ENCODE results near the gene PXDN.

Gene PXDN

DNA sequence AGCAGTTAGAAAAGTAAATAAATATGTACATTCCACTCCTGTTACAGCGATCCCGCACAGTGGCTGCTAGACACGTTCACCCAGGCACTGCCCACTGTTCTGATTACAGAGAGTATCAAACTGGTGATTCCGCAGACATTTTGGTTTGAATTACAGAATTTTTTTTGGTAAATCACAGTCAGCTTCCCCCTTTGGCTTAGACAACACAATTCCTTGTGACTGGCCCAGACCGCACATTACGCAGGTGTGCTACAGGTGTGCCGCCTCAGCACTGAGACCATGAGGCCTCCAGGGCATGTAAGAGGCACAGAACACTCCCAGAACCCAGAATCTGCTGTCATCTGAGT, 112.3 kb downstream of the PXDN start:
- no peaks in the 10 kb centered on the region for H3K79me2 ChIP-seq (ENCODE audit: insufficient read depth, low read length)
- H3K27me3 ChIP-seq (ENCODE audit: insufficient read depth, low read length, poor library complexity, severe bottlenecking) = no peaks in the 10 kb centered on the region
- no peak overlapping the region for H2AFZ ChIP-seq (ENCODE audit: low read length)
- H3K4me3 ChIP-seq (ENCODE audit: low read length, poor library complexity, severe bottlenecking) = no peak overlapping the region
- H3K9me3 ChIP-seq (ENCODE audit: insufficient read depth, low read depth, low read length) = no peaks in the 10 kb centered on the region
- H3K9me2 ChIP-seq (replicated peaks; ENCODE audit: low read depth, low read length) = no peaks in the 10 kb centered on the region
- peaks cover 30% of the 10 kb centered on the region; the same call in 1 of the 2 replicates for H3K36me3 ChIP-seq (ENCODE audit: insufficient read depth, low read length)
- no peaks in the 10 kb centered on the region for H4K20me1 ChIP-seq (ENCODE audit: insufficient read depth, low read length, poor library complexity, severe bottlenecking)
- no peak overlapping the region for H3K9ac ChIP-seq (ENCODE audit: low read depth, low read length, poor library complexity, severe bottlenecking)
- TF ChIP-seq EZH2phosphoT487 (IDR thresholded peaks at IDR 0.05; ENCODE audit: borderline replicate concordance) = no peak
- TF ChIP-seq, protein P1, sequence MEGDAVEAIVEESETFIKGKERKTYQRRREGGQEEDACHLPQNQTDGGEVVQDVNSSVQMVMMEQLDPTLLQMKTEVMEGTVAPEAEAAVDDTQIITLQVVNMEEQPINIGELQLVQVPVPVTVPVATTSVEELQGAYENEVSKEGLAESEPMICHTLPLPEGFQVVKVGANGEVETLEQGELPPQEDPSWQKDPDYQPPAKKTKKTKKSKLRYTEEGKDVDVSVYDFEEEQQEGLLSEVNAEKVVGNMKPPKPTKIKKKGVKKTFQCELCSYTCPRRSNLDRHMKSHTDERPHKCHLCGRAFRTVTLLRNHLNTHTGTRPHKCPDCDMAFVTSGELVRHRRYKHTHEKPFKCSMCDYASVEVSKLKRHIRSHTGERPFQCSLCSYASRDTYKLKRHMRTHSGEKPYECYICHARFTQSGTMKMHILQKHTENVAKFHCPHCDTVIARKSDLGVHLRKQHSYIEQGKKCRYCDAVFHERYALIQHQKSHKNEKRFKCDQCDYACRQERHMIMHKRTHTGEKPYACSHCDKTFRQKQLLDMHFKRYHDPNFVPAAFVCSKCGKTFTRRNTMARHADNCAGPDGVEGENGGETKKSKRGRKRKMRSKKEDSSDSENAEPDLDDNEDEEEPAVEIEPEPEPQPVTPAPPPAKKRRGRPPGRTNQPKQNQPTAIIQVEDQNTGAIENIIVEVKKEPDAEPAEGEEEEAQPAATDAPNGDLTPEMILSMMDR (conservative IDR thresholded peaks at IDR 0.05; ENCODE audit: low read length) = no peak
- H3K4me2 ChIP-seq (ENCODE audit: low read depth, low read length, poor library complexity, severe bottlenecking) = no peak overlapping the region
- no peaks in the 10 kb centered on the region for H3K4me1 ChIP-seq (ENCODE audit: insufficient read depth, low read length, poor library complexity, severe bottlenecking)
- no peaks in the 10 kb centered on the region for H3F3A ChIP-seq (ENCODE audit: low read depth)

DNA sequence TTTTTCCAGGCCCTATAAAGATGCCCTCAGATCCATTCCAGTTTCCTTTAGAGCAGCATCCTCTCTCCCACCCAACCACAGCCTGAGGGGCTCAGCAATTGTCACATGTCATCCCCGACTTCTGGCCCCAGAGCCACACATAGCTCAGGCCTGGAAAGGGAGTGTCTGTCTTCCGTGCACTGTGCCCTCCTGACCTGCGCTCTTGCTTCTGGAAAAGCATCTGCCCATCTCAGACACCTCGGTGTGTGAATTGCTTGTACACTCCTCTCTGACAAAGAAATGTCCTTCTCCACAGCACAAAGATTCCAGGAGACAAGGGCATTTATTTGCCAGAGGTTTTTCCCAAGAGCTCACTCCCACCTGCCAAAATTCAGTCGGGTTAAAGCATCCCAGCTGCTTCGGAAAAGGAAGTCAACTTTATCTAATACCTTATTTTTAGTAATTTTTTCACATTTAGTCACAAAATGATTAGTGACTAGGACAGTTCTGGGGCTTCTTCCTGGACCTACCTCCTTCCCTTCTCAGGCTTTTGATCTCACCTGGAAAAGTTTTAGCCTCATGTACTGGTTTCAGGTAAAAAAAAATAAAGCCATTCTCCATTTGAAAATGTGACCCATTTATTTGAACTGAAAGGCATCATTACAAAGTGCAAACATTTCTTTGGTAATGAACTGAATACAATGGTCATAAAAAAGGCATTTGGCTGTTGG, 112.9 kb downstream of the PXDN start:
- Histone ChIP-seq H3K79me2 (ENCODE audit: insufficient read depth, low read length) (no peaks in the 10 kb centered on the region), H3K4me3 (ENCODE audit: low read length, poor library complexity, severe bottlenecking) (no peak overlapping the region), H3K9ac (ENCODE audit: low read depth, low read length, poor library complexity, severe bottlenecking) (no peak overlapping the region), H3K9me3 (ENCODE audit: insufficient read depth, low read depth, low read length) (no peaks in the 10 kb centered on the region), H3K9me2 (replicated peaks; ENCODE audit: low read depth, low read length) (no peaks in the 10 kb centered on the region), H3K27me3 (ENCODE audit: insufficient read depth, low read length, poor library complexity, severe bottlenecking) (no peaks in the 10 kb centered on the region), H3K36me3 (ENCODE audit: insufficient read depth, low read length) (peaks cover 30% of the 10 kb centered on the region; the same call in 1 of the 2 replicates), H3F3A (ENCODE audit: low read depth) (no peaks in the 10 kb centered on the region), H3K4me2 (ENCODE audit: low read depth, low read length, poor library complexity, severe bottlenecking) (no peak overlapping the region), H3K4me1 (ENCODE audit: insufficient read depth, low read length, poor library complexity, severe bottlenecking) (no peaks in the 10 kb centered on the region), H4K20me1 (ENCODE audit: insufficient read depth, low read length, poor library complexity, severe bottlenecking) (no peaks in the 10 kb centered on the region), H2AFZ (ENCODE audit: low read length) (no peak overlapping the region)
- no peak for TF ChIP-seq EZH2phosphoT487 (IDR thresholded peaks at IDR 0.05; ENCODE audit: borderline replicate concordance)
- TF ChIP-seq, protein P1 (conservative IDR thresholded peaks at IDR 0.05; ENCODE audit: low read length) = no peak

DNA sequence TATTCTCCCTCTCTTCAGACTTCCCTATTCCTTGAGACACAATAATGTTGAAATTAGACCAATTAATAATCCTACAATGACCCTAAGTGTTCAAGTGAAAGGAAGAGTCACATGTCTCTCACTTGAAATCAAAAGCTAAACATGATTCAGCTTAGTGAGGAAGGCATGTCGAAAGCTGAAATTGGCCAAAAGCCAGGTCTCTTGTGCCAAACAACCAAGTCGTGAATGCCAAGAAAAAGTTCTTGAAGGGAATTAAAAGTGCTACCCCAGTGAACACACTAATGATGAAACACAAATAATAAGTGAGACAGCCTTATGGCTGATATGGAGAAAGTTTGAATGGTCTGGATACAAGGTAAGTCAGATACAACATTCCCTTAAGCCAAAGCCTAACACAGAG, 115.4 kb downstream of the PXDN start:
- no peaks in the 10 kb centered on the region for H3K9me3 ChIP-seq (ENCODE audit: insufficient read depth, low read depth, low read length)
- H3K27me3 ChIP-seq (ENCODE audit: insufficient read depth, low read length, poor library complexity, severe bottlenecking) = no peaks in the 10 kb centered on the region
- H3K4me2 ChIP-seq (ENCODE audit: low read depth, low read length, poor library complexity, severe bottlenecking) = no peak overlapping the region
- no peaks in the 10 kb centered on the region for H3F3A ChIP-seq (ENCODE audit: low read depth)
- no peak overlapping the region for H3K9ac ChIP-seq (ENCODE audit: low read depth, low read length, poor library complexity, severe bottlenecking)
- peaks cover 12% of the 10 kb centered on the region; the same call in 1 of the 2 replicates for H3K36me3 ChIP-seq (ENCODE audit: insufficient read depth, low read length)
- H3K79me2 ChIP-seq (ENCODE audit: insufficient read depth, low read length) = no peaks in the 10 kb centered on the region
- H3K9me2 ChIP-seq (replicated peaks; ENCODE audit: low read depth, low read length) = no peaks in the 10 kb centered on the region
- H4K20me1 ChIP-seq (ENCODE audit: insufficient read depth, low read length, poor library complexity, severe bottlenecking) = no peaks in the 10 kb centered on the region
- no peak overlapping the region for H3K4me3 ChIP-seq (ENCODE audit: low read length, poor library complexity, severe bottlenecking)
- H2AFZ ChIP-seq (ENCODE audit: low read length) = no peak overlapping the region
- no peaks in the 10 kb centered on the region for H3K4me1 ChIP-seq (ENCODE audit: insufficient read depth, low read length, poor library complexity, severe bottlenecking)
- TF ChIP-seq EZH2phosphoT487 (IDR thresholded peaks at IDR 0.05; ENCODE audit: borderline replicate concordance) = no peak
- TF ChIP-seq, protein P1 (conservative IDR thresholded peaks at IDR 0.05; ENCODE audit: low read length) = no peak

Data from Loucy (cell line).